Left ventricle myocardium inferior (tissue), 1 donor: Measurements from ENCODE around the gene MIEF1. TPM values are rescaled to one million over a fixed set of nuclear protein-coding genes. Genes with fewer than 3 reads are reported as not detected.
A peak's percentile ranks its signal among the peaks of the same experiment; 100 is the strongest.

ENCODE experiments used
- DNase-seq: peaks from one replicate; pipeline ENCODE4 v3.0.0-alpha.2; 2020
- H3K27ac ChIP-seq: fragments of 200-600 bp; replicated peaks from 2 replicates; pipeline ENCODE4 v1.8.0; 2021
- H3K27me3 ChIP-seq: fragments of 200-600 bp; 2 replicates; pipeline ENCODE4 v1.8.0; 2021; ENCODE audit warnings: low read depth
- H3K36me3 ChIP-seq: fragments of 200-600 bp; 2 replicates; pipeline ENCODE4 v1.8.0; 2021
- H3K4me1 ChIP-seq: fragments of 200-600 bp; 2 replicates; pipeline ENCODE4 v1.8.0; 2021
- H3K4me3 ChIP-seq: fragments of 200-600 bp; 2 replicates; pipeline ENCODE4 v1.8.0; 2021; ENCODE audit warnings: mild to moderate bottlenecking, moderate library complexity
- H3K9me3 ChIP-seq: fragments of 200-600 bp; replicated peaks from 2 replicates; pipeline ENCODE4 v1.8.0; 2021
- intact Hi-C: fragments of 100-400 bp; cut with micrococcal nuclease; formaldehyde crosslinking; loops from one replicate; pipeline ENCODE4 v1.11.0; 2022
- total RNA-seq: library from RNA; stranded (reverse); fragmentation: NEBNext Ultra II Directional; extraction: Animal tissue kit (Norgen Biotek cat#: 25700); gene quantifications from one replicate; pipeline ENCODE4 v1.2.1, GENCODE V29; 2021
- TF ChIP-seq, protein P1 (sequence below): fragments of 200-600 bp; IDR thresholded peaks from 2 replicates; pipeline ENCODE4 v1.8.0; 2021; ENCODE audit warnings: antibody characterized with exemption, mild to moderate bottlenecking, borderline replicate concordance
- donor health status: DM: no; HTN: yes; CAD: no; lungs with severe emphysema.

The MIEF1 gene
- total RNA-seq, 1 donor from 2014 or later: 15.5 TPM

DNA sequence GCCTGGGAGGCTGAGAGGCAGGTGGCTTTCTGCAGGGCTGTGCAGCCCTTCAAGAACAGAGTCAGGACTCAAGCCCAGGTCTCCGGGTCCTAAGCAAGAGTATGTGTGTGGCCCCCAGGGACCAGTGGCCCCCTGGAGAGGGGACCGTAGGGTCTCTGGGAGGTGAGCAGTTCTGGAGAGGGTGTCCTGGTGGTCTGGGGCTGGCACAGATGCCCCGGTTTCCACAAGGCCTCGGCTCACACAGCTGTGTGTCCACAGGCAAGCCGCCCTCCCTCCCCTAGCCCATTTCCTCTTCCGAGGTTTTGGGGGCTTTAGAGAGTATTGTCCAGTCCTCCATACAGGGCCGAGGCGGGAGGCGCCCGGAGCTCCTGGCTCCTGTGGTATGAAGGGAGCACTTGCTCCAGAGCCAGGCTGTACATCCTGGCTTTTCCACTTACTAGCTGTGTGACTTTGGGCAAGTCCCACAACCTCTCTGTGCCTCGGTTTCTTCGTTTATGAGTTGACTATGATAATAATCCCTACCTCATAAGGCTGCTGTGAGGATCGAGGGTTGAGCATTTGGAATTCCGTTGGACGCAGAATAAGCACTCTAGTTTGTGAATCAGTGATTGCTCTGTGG lies 33.9 kb downstream of the MIEF1 start:
- Histone ChIP-seq H3K9me3 (no peaks in the 10 kb centered on the region), H3K27me3 (no peaks in the 10 kb centered on the region), H3K4me1 (peaks cover 27% of the 10 kb centered on the region), H3K36me3 (no peaks in the 10 kb centered on the region), H3K4me3 (no peak overlapping the region), H3K27ac (no peak overlapping the region)
- TF ChIP-seq, protein P1, sequence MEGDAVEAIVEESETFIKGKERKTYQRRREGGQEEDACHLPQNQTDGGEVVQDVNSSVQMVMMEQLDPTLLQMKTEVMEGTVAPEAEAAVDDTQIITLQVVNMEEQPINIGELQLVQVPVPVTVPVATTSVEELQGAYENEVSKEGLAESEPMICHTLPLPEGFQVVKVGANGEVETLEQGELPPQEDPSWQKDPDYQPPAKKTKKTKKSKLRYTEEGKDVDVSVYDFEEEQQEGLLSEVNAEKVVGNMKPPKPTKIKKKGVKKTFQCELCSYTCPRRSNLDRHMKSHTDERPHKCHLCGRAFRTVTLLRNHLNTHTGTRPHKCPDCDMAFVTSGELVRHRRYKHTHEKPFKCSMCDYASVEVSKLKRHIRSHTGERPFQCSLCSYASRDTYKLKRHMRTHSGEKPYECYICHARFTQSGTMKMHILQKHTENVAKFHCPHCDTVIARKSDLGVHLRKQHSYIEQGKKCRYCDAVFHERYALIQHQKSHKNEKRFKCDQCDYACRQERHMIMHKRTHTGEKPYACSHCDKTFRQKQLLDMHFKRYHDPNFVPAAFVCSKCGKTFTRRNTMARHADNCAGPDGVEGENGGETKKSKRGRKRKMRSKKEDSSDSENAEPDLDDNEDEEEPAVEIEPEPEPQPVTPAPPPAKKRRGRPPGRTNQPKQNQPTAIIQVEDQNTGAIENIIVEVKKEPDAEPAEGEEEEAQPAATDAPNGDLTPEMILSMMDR: no peak
- no peak for DNase-seq
- intact Hi-C loops: loop anchor here (5.0 kb wide), 1 partner anchor 486 kb away; no protein-coding TSS in a partner anchor

DNA sequence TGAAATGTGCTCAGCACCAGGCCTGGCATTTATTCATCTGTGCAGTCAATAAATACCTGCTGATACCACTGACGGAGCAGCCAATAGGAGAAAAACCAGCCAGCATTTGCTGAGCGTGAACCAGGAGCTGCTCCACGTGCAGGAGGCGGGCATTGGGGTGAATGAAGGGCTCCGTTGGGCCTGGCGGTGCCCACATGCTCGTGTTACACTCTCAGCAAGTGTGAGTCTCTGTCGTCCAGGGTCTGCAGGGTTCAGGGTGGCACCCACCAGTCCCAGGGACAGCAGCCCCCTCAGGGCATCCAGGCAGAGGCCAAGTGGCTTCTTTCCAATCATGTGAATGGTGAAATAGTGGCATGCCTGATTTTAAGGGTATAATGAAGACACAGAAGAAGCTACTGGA lies 34.6 kb downstream of the MIEF1 start:
- no peak for DNase-seq
- Histone ChIP-seq H3K36me3 (no peaks in the 10 kb centered on the region), H3K27ac (no peak overlapping the region), H3K9me3 (no peaks in the 10 kb centered on the region), H3K4me3 (no peak overlapping the region), H3K27me3 (no peaks in the 10 kb centered on the region), H3K4me1 (peaks cover 20% of the 10 kb centered on the region)
- TF ChIP-seq, protein P1: no peak
- intact Hi-C loops: loop anchor here (5.0 kb wide), 1 partner anchor 486 kb away; no protein-coding TSS in a partner anchor

DNA sequence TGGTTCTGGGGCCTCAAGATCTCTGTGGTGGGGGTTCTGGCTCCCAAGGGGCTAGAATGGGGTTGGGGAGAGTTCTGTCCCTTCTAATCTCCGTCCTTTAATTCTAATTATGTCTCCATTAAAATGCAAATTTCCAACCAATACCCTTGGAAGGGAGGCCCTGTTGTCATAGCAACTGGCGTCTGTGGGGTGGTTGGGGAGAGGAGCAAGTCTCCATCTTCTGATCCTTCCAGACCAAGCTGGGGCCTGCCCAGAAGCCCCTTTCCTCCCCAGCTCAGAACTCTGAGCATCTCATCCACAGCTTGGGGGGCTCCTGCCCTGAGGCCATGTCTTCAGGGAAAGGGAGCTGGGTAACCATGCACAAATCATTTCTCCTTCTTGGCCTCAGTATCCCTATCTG lies 35.9 kb downstream of the MIEF1 start:
- Histone ChIP-seq H3K36me3 (no peaks in the 10 kb centered on the region), H3K27me3 (peaks cover 9% of the 10 kb centered on the region), H3K27ac (no peak overlapping the region), H3K4me1 (peaks cover 12% of the 10 kb centered on the region), H3K9me3 (no peaks in the 10 kb centered on the region), H3K4me3 (no peak overlapping the region)
- no peak for DNase-seq
- intact Hi-C loops: loop anchor here (5.0 kb wide), 1 partner anchor 484 kb away; no protein-coding TSS in a partner anchor
- TF ChIP-seq, protein P1: no peak

DNA sequence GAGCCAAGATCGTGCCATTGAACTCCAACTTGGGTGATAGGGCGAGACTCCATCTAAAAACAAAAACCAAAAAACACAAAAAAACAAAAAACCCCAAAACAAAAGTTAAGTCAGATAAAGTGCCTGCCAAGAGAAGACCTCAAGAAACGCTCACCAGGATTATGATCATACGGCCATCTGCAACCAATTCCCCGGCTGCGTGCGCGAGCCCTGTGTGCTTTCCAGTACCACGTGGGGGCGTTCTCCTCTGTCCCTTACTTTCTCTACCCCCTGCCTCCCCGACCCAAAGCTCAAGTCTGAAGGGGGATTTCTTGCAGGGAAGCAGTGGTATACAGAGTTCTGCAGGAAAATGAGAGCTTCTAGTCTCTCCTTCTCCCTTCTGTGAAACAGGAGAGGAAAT lies 41.0 kb downstream of the MIEF1 start:
- no peaks in the 10 kb centered on the region for H3K36me3 ChIP-seq
- H3K27ac ChIP-seq: no peak overlapping the region
- no peak overlapping the region for H3K4me3 ChIP-seq
- intact Hi-C loops: no loop called here
- H3K27me3 ChIP-seq: peaks cover 56% of the 10 kb centered on the region
- TF ChIP-seq, protein P1: peak; percentile 15
- no peaks in the 10 kb centered on the region for H3K9me3 ChIP-seq
- H3K4me1 ChIP-seq: no peaks in the 10 kb centered on the region
- no peak for DNase-seq

DNA sequence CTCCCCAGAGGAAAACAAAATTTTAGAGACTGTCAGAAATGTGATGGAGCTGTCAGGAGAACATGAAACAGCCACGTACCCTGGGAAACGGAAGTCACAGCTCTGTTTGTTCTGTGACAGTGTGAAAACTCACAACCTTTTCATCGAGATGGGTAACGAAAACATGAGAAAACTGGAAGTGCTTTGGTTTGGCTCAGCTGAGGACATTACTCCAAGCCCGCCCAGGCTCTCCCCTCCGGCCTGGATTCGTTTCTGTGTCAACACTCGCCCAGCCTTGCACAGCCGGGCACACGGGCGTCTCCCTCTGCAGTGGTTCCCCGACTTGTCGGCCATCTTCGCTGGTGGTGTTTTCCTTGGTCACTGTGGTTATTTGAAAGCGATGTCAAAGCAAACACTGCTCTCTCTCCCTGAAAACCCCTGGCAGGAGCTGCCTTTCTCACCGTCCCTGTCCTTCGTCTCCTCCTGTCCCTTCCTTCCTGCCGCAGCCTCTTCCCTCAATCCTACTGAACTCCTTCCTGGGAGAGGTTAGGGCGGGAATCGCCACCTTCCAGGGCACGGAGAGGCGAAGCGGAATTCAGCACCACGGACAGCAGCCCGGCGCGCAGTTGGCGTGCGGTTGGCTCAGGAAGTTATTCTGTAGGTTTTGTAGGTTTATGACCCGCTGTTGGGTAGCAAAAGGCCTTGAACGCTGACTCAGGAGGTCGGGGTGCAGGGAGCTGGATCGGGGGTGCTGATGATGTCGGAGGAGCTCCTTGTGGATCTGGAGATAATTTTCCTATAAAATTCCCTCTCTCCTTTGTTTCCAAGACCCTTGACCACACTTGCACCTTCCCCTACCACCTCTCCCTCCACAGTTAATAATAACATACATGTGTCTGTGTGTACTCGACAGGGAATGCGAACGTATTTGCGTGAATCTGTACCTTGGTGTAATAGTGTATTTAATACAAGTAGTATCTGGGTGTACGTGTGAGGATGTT lies 43.6 kb downstream of the MIEF1 start:
- Histone ChIP-seq H3K36me3 (no peaks in the 10 kb centered on the region), H3K27me3 (peaks cover 82% of the 10 kb centered on the region), H3K9me3 (no peaks in the 10 kb centered on the region), H3K4me1 (no peaks in the 10 kb centered on the region), H3K4me3 (no peak overlapping the region), H3K27ac (no peak overlapping the region)
- intact Hi-C loops: no loop called here
- TF ChIP-seq, protein P1: no peak
- DNase-seq: no peak
